Measurements from ENCODE around the gene YTHDF1.

- no peak for TF ChIP-seq ZNF274 (IDR thresholded peaks at IDR 0.05; ENCODE audit: low read depth, low read length)
- no peak for TF ChIP-seq YY1 (IDR thresholded peaks at IDR 0.05; ENCODE audit: insufficient read depth, insufficient read length)
- no peak for TF ChIP-seq SUZ12 (IDR thresholded peaks at IDR 0.05; ENCODE audit: extremely low read depth, insufficient read depth, insufficient read length)
Measured at GRCh38 chr20:63178446-63178820, 37.5 kb downstream of the YTHDF1 start.

Data from NT2/D1 (cell line).